Measurements from ENCODE around the gene FHIT.

GRCh38 chr3:60746043-60746638 lies 505.1 kb downstream of the FHIT start:
- no peak for TF ChIP-seq CTCF (IDR thresholded peaks at IDR 0.05; ENCODE audit: low read depth, low read length, poor library complexity, severe bottlenecking)
- TF ChIP-seq EZH2phosphoT487 (IDR thresholded peaks at IDR 0.05; ENCODE audit: borderline replicate concordance, low read length): no peak
